ENCODE results near the gene LMNTD2. TPM values are rescaled to one million over a fixed set of nuclear protein-coding genes. Genes with fewer than 3 reads are reported as not detected.

The LMNTD2 gene
- total and polyA plus RNA-seq, 2 of the 13 experiments (the other 11 are each of a cell fraction or from before 2014, with no cell fraction given) = 1.1 to 3.1 TPM

GRCh38 chr11:575996-576768 is 15.6 kb upstream of the LMNTD2 start, which contains the start of gene PHRF1 (continued):
- TF ChIP-seq, protein P1, sequence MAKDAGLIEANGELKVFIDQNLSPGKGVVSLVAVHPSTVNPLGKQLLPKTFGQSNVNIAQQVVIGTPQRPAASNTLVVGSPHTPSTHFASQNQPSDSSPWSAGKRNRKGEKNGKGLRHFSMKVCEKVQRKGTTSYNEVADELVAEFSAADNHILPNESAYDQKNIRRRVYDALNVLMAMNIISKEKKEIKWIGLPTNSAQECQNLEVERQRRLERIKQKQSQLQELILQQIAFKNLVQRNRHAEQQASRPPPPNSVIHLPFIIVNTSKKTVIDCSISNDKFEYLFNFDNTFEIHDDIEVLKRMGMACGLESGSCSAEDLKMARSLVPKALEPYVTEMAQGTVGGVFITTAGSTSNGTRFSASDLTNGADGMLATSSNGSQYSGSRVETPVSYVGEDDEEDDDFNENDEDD (CRISPR knock-in tag; IDR thresholded peaks at IDR 0.05; ENCODE audit: borderline replicate concordance) = peak; percentile 85; the same call in 1 of the 2 replicates

GRCh38 chr11:575313-575995 is 14.9 kb upstream of the LMNTD2 start:
- Histone ChIP-seq H3K4me2 (ENCODE audit: low read depth, low read length) (peak overlapping the region; percentile 99), H3K4me3 (replicated peaks in 1 of 3; ENCODE audit: insufficient read depth in 1 of 3, low read depth in 2 of 3, low read length in 3 of 3) (peak overlapping the region; percentile 61 to 80 (median 66)), H2AFZ (ENCODE audit: low read length) (no peak overlapping the region), H3K9ac (ENCODE audit: insufficient read depth, low read depth, low read length) (peak overlapping the region; percentile 61), H4K20me1 (ENCODE audit: insufficient read depth, low read length) (peaks cover 36% of the 10 kb centered on the region), H3K4me1 (ENCODE audit: insufficient read depth, low read length) (peaks cover 65% of the 10 kb centered on the region), H3K79me2 (ENCODE audit: insufficient read depth, low read length) (peaks cover 37% of the 10 kb centered on the region), H3K27ac (ENCODE audit: extremely low read length, insufficient read depth, low read length) (peak overlapping the region; percentile 9), H3K36me3 (replicated peaks in 1 of 2; ENCODE audit: control insufficient read depth in 1 of 2, insufficient read depth in 2 of 2, low read length in 2 of 2) (peaks cover 0 to 3% of the 10 kb centered on the region in 2 experiments; a peak in 1 of 5 replicates), H3K9me3 (ENCODE audit: low read length) (no peaks in the 10 kb centered on the region), H3K27me3 (ENCODE audit: control insufficient read depth in 1 of 2, insufficient read depth in 2 of 2, low read length in 2 of 2) (no peaks in the 10 kb centered on the region; a peak in 2 of 5 replicates)
- no TSS peak for BruUV-seq (replicated peaks)
- peak; percentile 53 for ATAC-seq
- POLR2A ChIA-PET = interaction anchor here (0.7 to 2.5 kb wide), 18 partner anchors 9 to 244 kb away, joined by 3 to 33 read pairs (median 6); partner anchors contain the start of genes HRAS, LMNTD2 and PNPLA2
- intact Hi-C loops (cut with micrococcal nuclease; ENCODE audit: unreplicated experiment) = no loop called here
- WGBS (ENCODE audit: low lambda C conversion rate) = 1% methylated on average over 22 of the region's 81 CpGs
- in situ Hi-C loops (cut with HindIII; ENCODE audit: extremely low pct_ligation_motif_present, low pct_unique_long_range_greater_than_20kb) = no loop called here
- peak; percentile 59 for DNase-seq (ENCODE audit: low spot score)
- no peak for FAIRE-seq
- CTCF ChIA-PET (ENCODE audit: low intra/inter-chr PET ratio, low total read pairs) = no interaction called here
- peak; percentile 36; the same call in 1 of the 2 replicates for TF ChIP-seq ARNT2 (CRISPR knock-in tag; IDR thresholded peaks at IDR 0.05; ENCODE audit: low read depth)
- TF ChIP-seq TBX2 (CRISPR knock-in tag; IDR thresholded peaks at IDR 0.05; ENCODE audit: borderline replicate concordance) = peak; percentile 58; the same call in 1 of the 2 replicates
- TF ChIP-seq RXRA (CRISPR knock-in tag; IDR thresholded peaks at IDR 0.05) = 0 out of 2 replicates have a peak, but pooled peaks have one; percentile 32
- TF ChIP-seq ERF (CRISPR knock-in tag; IDR thresholded peaks at IDR 0.05) = no peak
- TF ChIP-seq TFDP2 (CRISPR knock-in tag; IDR thresholded peaks at IDR 0.05) = peak; percentile 63
- TF ChIP-seq, protein P2, sequence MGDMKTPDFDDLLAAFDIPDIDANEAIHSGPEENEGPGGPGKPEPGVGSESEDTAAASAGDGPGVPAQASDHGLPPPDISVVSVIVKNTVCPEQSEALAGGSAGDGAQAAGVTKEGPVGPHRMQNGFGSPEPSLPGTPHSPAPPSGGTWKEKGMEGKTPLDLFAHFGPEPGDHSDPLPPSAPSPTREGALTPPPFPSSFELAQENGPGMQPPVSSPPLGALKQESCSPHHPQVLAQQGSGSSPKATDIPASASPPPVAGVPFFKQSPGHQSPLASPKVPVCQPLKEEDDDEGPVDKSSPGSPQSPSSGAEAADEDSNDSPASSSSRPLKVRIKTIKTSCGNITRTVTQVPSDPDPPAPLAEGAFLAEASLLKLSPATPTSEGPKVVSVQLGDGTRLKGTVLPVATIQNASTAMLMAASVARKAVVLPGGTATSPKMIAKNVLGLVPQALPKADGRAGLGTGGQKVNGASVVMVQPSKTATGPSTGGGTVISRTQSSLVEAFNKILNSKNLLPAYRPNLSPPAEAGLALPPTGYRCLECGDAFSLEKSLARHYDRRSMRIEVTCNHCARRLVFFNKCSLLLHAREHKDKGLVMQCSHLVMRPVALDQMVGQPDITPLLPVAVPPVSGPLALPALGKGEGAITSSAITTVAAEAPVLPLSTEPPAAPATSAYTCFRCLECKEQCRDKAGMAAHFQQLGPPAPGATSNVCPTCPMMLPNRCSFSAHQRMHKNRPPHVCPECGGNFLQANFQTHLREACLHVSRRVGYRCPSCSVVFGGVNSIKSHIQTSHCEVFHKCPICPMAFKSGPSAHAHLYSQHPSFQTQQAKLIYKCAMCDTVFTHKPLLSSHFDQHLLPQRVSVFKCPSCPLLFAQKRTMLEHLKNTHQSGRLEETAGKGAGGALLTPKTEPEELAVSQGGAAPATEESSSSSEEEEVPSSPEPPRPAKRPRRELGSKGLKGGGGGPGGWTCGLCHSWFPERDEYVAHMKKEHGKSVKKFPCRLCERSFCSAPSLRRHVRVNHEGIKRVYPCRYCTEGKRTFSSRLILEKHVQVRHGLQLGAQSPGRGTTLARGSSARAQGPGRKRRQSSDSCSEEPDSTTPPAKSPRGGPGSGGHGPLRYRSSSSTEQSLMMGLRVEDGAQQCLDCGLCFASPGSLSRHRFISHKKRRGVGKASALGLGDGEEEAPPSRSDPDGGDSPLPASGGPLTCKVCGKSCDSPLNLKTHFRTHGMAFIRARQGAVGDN (CRISPR knock-in tag; IDR thresholded peaks at IDR 0.05) = peak; percentile 80
- TF ChIP-seq, protein P3, sequence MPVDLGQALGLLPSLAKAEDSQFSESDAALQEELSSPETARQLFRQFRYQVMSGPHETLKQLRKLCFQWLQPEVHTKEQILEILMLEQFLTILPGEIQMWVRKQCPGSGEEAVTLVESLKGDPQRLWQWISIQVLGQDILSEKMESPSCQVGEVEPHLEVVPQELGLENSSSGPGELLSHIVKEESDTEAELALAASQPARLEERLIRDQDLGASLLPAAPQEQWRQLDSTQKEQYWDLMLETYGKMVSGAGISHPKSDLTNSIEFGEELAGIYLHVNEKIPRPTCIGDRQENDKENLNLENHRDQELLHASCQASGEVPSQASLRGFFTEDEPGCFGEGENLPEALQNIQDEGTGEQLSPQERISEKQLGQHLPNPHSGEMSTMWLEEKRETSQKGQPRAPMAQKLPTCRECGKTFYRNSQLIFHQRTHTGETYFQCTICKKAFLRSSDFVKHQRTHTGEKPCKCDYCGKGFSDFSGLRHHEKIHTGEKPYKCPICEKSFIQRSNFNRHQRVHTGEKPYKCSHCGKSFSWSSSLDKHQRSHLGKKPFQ (CRISPR knock-in tag; IDR thresholded peaks at IDR 0.05; ENCODE audit: insufficient replicate concordance) = no peak
- peak; percentile 64; the same call in 1 of the 3 replicates for TF ChIP-seq MXI1 (IDR thresholded peaks at IDR 0.05; ENCODE audit: borderline replicate concordance, low read depth, low read length)
- no peak for TF ChIP-seq ZNF33B (CRISPR knock-in tag; IDR thresholded peaks at IDR 0.05)

Data from HepG2 (cell line).